CD14-positive monocyte (primary cell): ENCODE data around the gene STUB1. TPM values are rescaled to one million over a fixed set of nuclear protein-coding genes. Genes with fewer than 3 reads are reported as not detected.

Experiments
- DNase-seq, 3 donors: peaks; one replicate each; pipeline ENCODE4 v3.0.0-alpha.2; 2011 to 2022
- H2AFZ ChIP-seq: 2 replicates; pipeline ENCODE4 v1.6.0; 2012; ENCODE audit warnings: mild to moderate bottlenecking, low read depth, low read length, inconsistent platforms; ENCODE audit not compliant: insufficient read depth, poor library complexity, severe bottlenecking
- H3K27ac ChIP-seq, 2 donors: 1 replicate in 1 of 2; 2 replicates in 1 of 2; pipeline ENCODE4 v1.5.1; 2012 to 2013; ENCODE audit warnings: low read length in 2 of 2, control low read depth in 1 of 2, inconsistent platforms in 1 of 2, low read depth in 1 of 2, mild to moderate bottlenecking in 1 of 2
- H3K27me3 ChIP-seq, 2 donors: one replicate each; pipeline versions ENCODE4 v1.6.0 to v1.6.1; 2011 to 2013; ENCODE audit warnings: low read length in 2 of 2; ENCODE audit not compliant: control insufficient read depth in 2 of 2, insufficient read depth in 2 of 2
- H3K36me3 ChIP-seq, 2 donors: replicated peaks in 1 of 2; 1 replicate in 1 of 2; 2 replicates in 1 of 2; pipeline versions ENCODE4 v1.5.1 to v1.6.1; 2012 to 2013; ENCODE audit warnings: low read length in 2 of 2, control low read depth in 1 of 2, inconsistent platforms in 1 of 2, mild to moderate bottlenecking in 1 of 2; ENCODE audit not compliant: insufficient read depth in 2 of 2, control insufficient read depth in 1 of 2
- H3K4me1 ChIP-seq, 2 donors: 1 replicate in 1 of 2; 2 replicates in 1 of 2; pipeline versions ENCODE4 v1.5.1 to v1.6.1; 2012 to 2013; ENCODE audit warnings: low read length in 2 of 2, control low read depth in 1 of 2, inconsistent platforms in 1 of 2, mild to moderate bottlenecking in 1 of 2, moderate library complexity in 1 of 2; ENCODE audit not compliant: insufficient read depth in 2 of 2, control insufficient read depth in 1 of 2
- H3K4me2 ChIP-seq: replicated peaks from 2 replicates; pipeline ENCODE3; 2012; ENCODE audit warnings: low read length, moderate library complexity, mild to moderate bottlenecking; ENCODE audit not compliant: poor library complexity, severe bottlenecking; ENCODE audit errors: extremely low read depth
- H3K4me3 ChIP-seq, 3 experiments: fragments of 200-600 bp in 1 of 3; sonication (generic) in 1 of 3; replicated peaks in 1 of 3; 1 replicate in 2 of 3; 2 replicates in 1 of 3; pipeline ENCODE4 v1.5.1; 2011 to 2013; ENCODE audit warnings: low read length in 3 of 3, mild to moderate bottlenecking in 3 of 3, control low read depth in 2 of 3, low read depth in 2 of 3, inconsistent platforms in 1 of 3, moderate library complexity in 1 of 3
- H3K79me2 ChIP-seq: 2 replicates; pipeline ENCODE4 v1.6.0; 2012; ENCODE audit warnings: mild to moderate bottlenecking, control low read depth, inconsistent platforms, low read length, moderate library complexity; ENCODE audit not compliant: insufficient read depth
- H3K9ac ChIP-seq: 2 replicates; pipeline ENCODE4 v1.6.0; 2017; ENCODE audit warnings: low read length, mild to moderate bottlenecking; ENCODE audit not compliant: insufficient read depth, poor library complexity, severe bottlenecking
- H3K9me3 ChIP-seq, 2 donors: replicated peaks in 1 of 2; 1 replicate in 1 of 2; 2 replicates in 1 of 2; pipeline versions ENCODE4 v1.5.1 to v1.6.1; 2012 to 2013; ENCODE audit warnings: low read length in 2 of 2, control low read depth in 1 of 2; ENCODE audit not compliant: control insufficient read depth in 1 of 2, insufficient read depth in 1 of 2
- H4K20me1 ChIP-seq: 2 replicates; pipeline ENCODE4 v1.6.0; 2012; ENCODE audit warnings: mild to moderate bottlenecking, low read length, control low read depth, moderate library complexity; ENCODE audit not compliant: insufficient read depth
- H3K27ac Mint-ChIP-seq, 7 donors: one replicate each; pipeline ENCODE4 v1.8.0; 2020; ENCODE audit warnings: mild to moderate bottlenecking in 7 of 7, mixed read lengths in 7 of 7, moderate library complexity in 6 of 7, inconsistent platforms in 2 of 7
- H3K27me3 Mint-ChIP-seq, 3 donors: one replicate each; pipeline ENCODE4 v1.8.0; 2021 to 2022; ENCODE audit warnings: low read depth in 3 of 3, mild to moderate bottlenecking in 3 of 3, mixed read lengths in 3 of 3, moderate library complexity in 3 of 3, inconsistent platforms in 1 of 3
- H3K36me3 Mint-ChIP-seq, 2 donors: one replicate each; pipeline ENCODE4 v1.8.0; 2020; ENCODE audit warnings: mixed read lengths in 2 of 2, inconsistent platforms in 1 of 2, mild to moderate bottlenecking in 1 of 2
- H3K4me1 Mint-ChIP-seq: one replicate; pipeline ENCODE4 v1.8.0; 2020; ENCODE audit warnings: mild to moderate bottlenecking, mixed read lengths
- H3K4me3 Mint-ChIP-seq, 2 donors: one replicate each; pipeline ENCODE4 v1.8.0; 2020; ENCODE audit warnings: mild to moderate bottlenecking in 2 of 2, mixed read lengths in 2 of 2, moderate library complexity in 1 of 2
- H3K9me3 Mint-ChIP-seq, 7 donors: one replicate each; pipeline ENCODE4 v1.8.0; 2020 to 2022; ENCODE audit warnings: mixed read lengths in 7 of 7, mild to moderate bottlenecking in 6 of 7, moderate library complexity in 6 of 7, inconsistent platforms in 2 of 7
- CTCF ChIP-seq: fragments of 200-600 bp; IDR thresholded peaks from one replicate; pipeline ENCODE4 v1.8.0; 2022; ENCODE audit warnings: antibody characterized with exemption, mild to moderate bottlenecking
- WGBS: methylation state at CpG from one replicate; pipeline ENCODE4 v1.1.5; 2013; ENCODE audit warnings: missing lambda C conversion rate; ENCODE audit not compliant: insufficient coverage; 5-methylcytosine and 5-hydroxymethylcytosine counted together
- intact Hi-C, 2 donors: fragments of 100-400 bp; cut with micrococcal nuclease; formaldehyde crosslinking; loops; one replicate each; pipeline versions ENCODE4 v1.15.0 to v1.15.1; 2023
- polyA plus RNA-seq, 3 donors: library from polyadenylated mRNA; depleted of rRNA in 1 of 3; unstranded in 2 of 3; stranded (reverse) in 1 of 3; fragments of 300-500 nt in 2 of 3; fragments of >200 nt in 1 of 3; fragmentation: Illumina TruSeq in 2 of 3; gene quantifications; 1 replicate in 2 of 3; 2 replicates in 1 of 3; pipeline ENCODE4 v1.2.3, GENCODE V29; 2012 to 2021

STUB1 gene
- polyA plus RNA-seq, 3 donors = 83.3 to 108 (median 106) TPM

GRCh38 chr16:715477-716199 lies 35.4 kb downstream of the STUB1 start:
- TF ChIP-seq CTCF = no peak
- H3K27ac ChIP-seq = no peak overlapping the region
- H3K9ac ChIP-seq = peak overlapping the region; percentile 4
- H3K27ac Mint-ChIP-seq = no peak overlapping the region
- peaks cover 11 to 72% of the 10 kb centered on the region in 2 donors for H3K27me3 ChIP-seq
- H3K9me3 ChIP-seq = peaks cover 4 to 9% of the 10 kb centered on the region in 2 donors
- peak overlapping the region; percentile 84 for H3K4me2 ChIP-seq
- no peaks in the 10 kb centered on the region for H3K36me3 ChIP-seq
- H3K36me3 Mint-ChIP-seq = peaks cover 0 to 3% of the 10 kb centered on the region in 2 donors
- intact Hi-C loops = no loop called here
- H3K4me1 Mint-ChIP-seq = peaks cover 16% of the 10 kb centered on the region
- peak overlapping the region; percentile 74 for H2AFZ ChIP-seq
- peak overlapping the region; percentile 64 to 83 for H3K4me3 Mint-ChIP-seq
- no peaks in the 10 kb centered on the region for H4K20me1 ChIP-seq
- peaks cover 47 to 77% (median 58%) of the 10 kb centered on the region in 3 donors for H3K27me3 Mint-ChIP-seq
- DNase-seq = no peak
- peaks cover 22 to 32% of the 10 kb centered on the region in 2 donors for H3K4me1 ChIP-seq
- H3K9me3 Mint-ChIP-seq = peaks cover 0 to 7% (median 0%) of the 10 kb centered on the region in 7 donors
- WGBS = 1% methylated on average over 73 of the region's 74 CpGs
- H3K4me3 ChIP-seq = peak overlapping the region in 1 of 3 experiments; percentile 71
- H3K79me2 ChIP-seq = no peaks in the 10 kb centered on the region

GRCh38 chr16:716200-716568 lies 36.0 kb downstream of the STUB1 start:
- Histone ChIP-seq H2AFZ (no peak overlapping the region), H3K4me1 (peaks cover 23 to 37% of the 10 kb centered on the region in 2 donors), H3K36me3 (no peaks in the 10 kb centered on the region), H3K27me3 (peaks cover 11 to 71% of the 10 kb centered on the region in 2 donors), H3K9ac (peak overlapping the region; percentile 4), H3K4me3 (peak overlapping the region in 1 of 3 experiments; percentile 71), H3K9me3 (peaks cover 4 to 9% of the 10 kb centered on the region in 2 donors), H4K20me1 (no peaks in the 10 kb centered on the region), H3K79me2 (no peaks in the 10 kb centered on the region), H3K27ac (no peak overlapping the region), H3K4me2 (peak overlapping the region; percentile 84)
- Mint-ChIP-seq H3K9me3 (peaks cover 0 to 7% (median 0%) of the 10 kb centered on the region in 7 donors), H3K27ac (no peak overlapping the region), H3K4me1 (peaks cover 16% of the 10 kb centered on the region), H3K36me3 (peaks cover 0 to 3% of the 10 kb centered on the region in 2 donors), H3K4me3 (peak overlapping the region; percentile 64 to 83), H3K27me3 (peaks cover 47 to 74% (median 56%) of the 10 kb centered on the region in 3 donors)
- intact Hi-C loops = no loop called here
- DNase-seq = no peak
- WGBS = 46% methylated on average over 7 of the region's 12 CpGs
- no peak for TF ChIP-seq CTCF
